Rectal smooth muscle tissue (tissue), 1 donor: ENCODE results near the gene GTF2IRD2.
"Not testable (repeated sequence)": the region's sequence is repeated elsewhere in the genome, so short reads cannot be mapped to it uniquely, and the experiment has no call there.

Source experiments
- H3K27ac ChIP-seq: one replicate; pipeline ENCODE4 v1.7.0; 2013; ENCODE audit warnings: low read depth, low read length, inconsistent platforms
- H3K27me3 ChIP-seq: one replicate; pipeline ENCODE4 v1.7.0; 2013; ENCODE audit warnings: low read length; ENCODE audit not compliant: control insufficient read depth, insufficient read depth
- H3K36me3 ChIP-seq: one replicate; pipeline ENCODE4 v1.7.0; 2013; ENCODE audit warnings: low read length; ENCODE audit not compliant: control insufficient read depth, insufficient read depth
- H3K4me1 ChIP-seq: one replicate; pipeline ENCODE4 v1.7.0; 2013; ENCODE audit warnings: low read length; ENCODE audit not compliant: control insufficient read depth, insufficient read depth
- H3K4me3 ChIP-seq: one replicate; pipeline ENCODE4 v1.7.0; 2013; ENCODE audit warnings: low read length
- H3K9ac ChIP-seq: one replicate; pipeline ENCODE4 v1.7.0; 2013; ENCODE audit warnings: low read length

GTF2IRD2 gene

DNA sequence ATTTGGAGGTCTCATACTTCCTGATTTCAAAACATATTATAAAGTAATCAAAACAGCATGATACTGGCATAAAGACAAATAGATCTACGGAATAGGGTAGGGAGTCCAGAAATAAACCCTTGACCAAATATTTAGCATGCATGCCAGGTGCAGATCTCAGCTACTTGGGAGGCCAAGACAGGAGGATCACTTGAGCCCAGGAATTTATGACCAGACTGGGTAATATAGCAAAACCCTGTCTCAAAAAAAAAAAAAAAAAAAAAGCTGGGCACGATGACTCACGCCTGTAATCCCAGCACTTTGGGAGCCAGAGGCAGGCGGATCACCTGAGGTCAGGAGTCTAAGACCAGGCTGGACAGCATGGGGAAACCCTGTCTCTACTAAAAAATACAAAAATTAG lies 21.4 kb downstream of the GTF2IRD2 start:
- H3K4me1 ChIP-seq, H3K27me3 ChIP-seq, H3K27ac ChIP-seq, H3K36me3 ChIP-seq, H3K9ac ChIP-seq, H3K4me3 ChIP-seq: not testable (repeated sequence)

DNA sequence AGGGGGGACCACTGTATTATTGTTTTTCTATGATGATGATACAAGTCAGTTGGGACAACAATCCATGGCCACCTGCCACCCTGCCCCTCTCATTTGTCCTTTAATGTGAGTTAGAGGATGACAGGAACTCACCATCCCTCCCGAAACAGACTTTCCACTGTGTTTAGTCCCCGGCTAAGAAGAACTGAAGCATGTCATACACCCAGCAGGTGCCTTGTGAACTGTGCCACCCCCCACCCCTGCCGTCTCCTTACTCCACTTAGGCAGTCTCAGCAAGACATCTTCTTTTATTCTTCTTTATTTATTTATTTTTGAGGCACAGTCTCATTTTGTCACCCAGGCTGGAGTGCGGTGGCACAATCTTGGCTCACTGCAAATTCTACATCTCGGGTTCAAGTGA lies 30.1 kb downstream of the GTF2IRD2 start:
- H3K27ac ChIP-seq, H3K4me1 ChIP-seq, H3K36me3 ChIP-seq, H3K9ac ChIP-seq, H3K27me3 ChIP-seq, H3K4me3 ChIP-seq: not testable (repeated sequence)

DNA sequence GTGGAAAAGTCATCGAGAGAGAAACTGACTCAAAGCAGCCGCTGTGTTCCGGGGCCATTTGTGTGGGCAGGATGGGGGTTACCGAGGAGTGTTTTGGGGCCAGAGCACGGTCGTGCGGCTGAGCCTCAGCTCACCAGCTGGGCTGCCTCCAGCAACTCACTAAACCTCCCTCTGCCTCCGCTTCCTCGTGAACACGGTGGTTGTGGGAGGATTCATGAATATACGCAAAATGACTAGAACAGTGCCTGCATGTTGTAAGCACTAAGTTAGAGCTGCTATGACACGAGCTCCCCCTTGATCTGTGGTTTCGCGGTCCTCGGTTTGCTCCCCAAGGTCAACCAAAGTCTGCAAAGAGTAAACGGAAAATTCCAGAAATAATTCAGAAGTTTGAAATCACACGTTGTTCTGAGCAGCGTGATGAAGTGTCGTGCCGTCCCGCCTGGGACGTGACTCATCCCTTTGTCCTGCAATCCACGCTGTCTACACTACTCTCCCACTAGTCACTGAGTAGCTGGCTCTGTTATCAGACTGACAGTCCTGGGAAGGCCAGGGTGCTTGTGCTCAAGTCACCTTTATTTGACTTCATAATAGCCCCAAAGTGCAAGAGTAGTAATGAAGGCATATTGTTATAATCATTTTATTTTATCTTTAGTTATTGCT lies 31.1 kb downstream of the GTF2IRD2 start:
- H3K4me3 ChIP-seq, H3K27ac ChIP-seq, H3K4me1 ChIP-seq, H3K9ac ChIP-seq, H3K36me3 ChIP-seq, H3K27me3 ChIP-seq: not testable (repeated sequence)

DNA sequence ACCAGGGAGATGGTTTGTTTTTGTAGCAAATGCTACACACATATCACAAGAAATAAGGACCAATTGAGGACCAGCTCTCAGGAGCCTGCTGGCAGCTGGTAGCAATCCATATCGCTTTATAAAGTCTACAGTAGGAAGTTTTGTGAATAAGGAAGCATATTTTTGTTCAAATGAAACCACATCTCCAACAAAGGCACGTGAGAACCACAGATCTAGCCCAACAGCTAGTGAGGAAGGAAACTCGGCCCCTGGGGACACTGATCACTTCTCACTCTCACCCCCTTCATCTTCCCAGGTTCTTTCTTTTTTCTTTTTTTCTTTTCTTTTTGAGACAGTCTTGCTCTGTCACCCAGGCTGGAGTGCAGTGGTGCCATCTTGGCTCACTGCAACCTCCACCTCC lies 35.5 kb downstream of the GTF2IRD2 start:
- not testable (repeated sequence) for H3K27me3 ChIP-seq, H3K27ac ChIP-seq, H3K36me3 ChIP-seq, H3K4me1 ChIP-seq, H3K9ac ChIP-seq, H3K4me3 ChIP-seq

DNA sequence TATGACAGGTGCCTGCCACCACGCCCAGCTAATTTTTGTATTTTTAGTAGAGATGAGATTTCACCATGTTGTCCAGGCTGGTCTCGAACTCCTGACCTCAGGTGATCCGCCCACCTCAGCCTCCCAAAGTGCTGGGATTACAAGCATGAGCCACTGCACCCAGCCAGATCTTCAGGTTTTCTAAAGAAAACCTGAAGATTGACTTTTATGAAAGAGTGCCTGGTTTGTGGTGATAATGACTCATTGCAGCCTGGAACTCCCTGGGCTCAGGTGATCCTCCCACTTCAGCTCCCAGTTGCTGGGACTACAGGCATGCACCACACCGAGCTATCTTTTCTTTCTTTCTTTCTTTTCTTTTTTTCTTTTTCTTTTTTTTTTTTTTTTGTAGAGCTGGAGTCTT lies 52.8 kb downstream of the GTF2IRD2 start:
- not testable (repeated sequence) for H3K27me3 ChIP-seq, H3K36me3 ChIP-seq, H3K27ac ChIP-seq, H3K4me3 ChIP-seq, H3K9ac ChIP-seq, H3K4me1 ChIP-seq

DNA sequence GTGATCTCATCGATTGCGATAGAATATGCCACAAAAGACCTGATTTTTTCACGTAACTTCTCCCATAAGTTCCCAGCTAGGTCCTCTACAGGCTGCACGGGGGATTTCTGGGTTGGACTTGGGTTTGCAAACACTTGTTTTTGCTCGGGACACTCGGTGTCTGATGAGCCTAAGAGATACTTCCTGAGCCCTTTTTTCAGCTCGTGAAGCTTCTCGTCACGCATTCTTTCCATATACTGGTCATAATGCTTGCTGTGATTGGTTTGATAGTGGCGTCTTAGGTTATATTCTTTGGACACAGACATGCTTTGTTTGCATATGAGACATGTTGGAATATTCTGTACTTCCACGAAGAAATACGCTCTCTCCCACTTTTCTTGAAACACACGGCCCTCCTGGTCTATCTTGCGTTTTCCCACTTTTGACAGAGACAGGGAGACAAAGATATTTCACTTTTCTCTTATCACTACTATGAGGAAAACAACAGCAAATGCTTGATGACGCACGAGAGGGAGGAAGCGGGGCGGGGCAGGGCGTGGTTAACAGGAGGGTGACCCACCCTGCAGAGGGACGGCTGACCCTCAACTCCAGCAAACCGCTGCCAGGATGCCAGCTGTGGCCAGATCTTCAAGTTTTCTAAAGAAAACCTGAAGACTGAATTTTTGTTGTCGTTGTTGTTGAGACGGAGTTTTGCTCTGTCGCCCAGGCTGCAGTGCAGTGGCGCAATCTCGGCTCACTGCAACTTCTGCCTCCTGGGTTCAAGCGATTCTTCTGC lies 53.4 kb downstream of the GTF2IRD2 start:
- not testable (repeated sequence) for H3K9ac ChIP-seq, H3K27me3 ChIP-seq, H3K36me3 ChIP-seq, H3K4me1 ChIP-seq, H3K4me3 ChIP-seq, H3K27ac ChIP-seq

DNA sequence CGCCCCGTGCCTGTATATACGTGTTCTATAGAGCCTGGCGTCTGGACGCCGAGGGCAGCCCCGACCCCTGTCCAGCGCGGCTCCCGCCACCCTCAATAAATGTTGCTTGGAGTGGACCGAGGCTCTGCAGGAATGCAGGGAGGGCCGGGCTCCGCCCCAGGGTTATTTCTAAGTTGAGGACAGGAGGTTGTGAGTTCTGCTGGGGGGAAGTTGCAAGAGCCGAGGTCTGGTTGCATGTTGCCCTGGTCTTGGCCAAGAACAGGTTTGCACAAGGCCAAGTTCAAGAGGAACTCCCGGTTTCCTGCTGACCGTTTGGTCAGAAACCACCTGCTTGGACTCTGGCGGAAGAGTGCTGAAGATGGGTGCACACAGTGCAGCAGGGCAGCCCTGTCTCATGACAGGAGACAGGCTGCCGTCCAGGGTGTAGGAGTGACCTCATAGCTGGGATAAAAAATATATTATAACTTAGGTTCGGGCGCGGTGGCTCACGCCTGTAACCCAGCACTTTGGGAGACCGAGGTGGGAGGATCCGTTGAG lies 62.1 kb downstream of the GTF2IRD2 start:
- not testable (repeated sequence) for H3K9ac ChIP-seq, H3K4me1 ChIP-seq, H3K4me3 ChIP-seq, H3K27me3 ChIP-seq, H3K27ac ChIP-seq, H3K36me3 ChIP-seq

DNA sequence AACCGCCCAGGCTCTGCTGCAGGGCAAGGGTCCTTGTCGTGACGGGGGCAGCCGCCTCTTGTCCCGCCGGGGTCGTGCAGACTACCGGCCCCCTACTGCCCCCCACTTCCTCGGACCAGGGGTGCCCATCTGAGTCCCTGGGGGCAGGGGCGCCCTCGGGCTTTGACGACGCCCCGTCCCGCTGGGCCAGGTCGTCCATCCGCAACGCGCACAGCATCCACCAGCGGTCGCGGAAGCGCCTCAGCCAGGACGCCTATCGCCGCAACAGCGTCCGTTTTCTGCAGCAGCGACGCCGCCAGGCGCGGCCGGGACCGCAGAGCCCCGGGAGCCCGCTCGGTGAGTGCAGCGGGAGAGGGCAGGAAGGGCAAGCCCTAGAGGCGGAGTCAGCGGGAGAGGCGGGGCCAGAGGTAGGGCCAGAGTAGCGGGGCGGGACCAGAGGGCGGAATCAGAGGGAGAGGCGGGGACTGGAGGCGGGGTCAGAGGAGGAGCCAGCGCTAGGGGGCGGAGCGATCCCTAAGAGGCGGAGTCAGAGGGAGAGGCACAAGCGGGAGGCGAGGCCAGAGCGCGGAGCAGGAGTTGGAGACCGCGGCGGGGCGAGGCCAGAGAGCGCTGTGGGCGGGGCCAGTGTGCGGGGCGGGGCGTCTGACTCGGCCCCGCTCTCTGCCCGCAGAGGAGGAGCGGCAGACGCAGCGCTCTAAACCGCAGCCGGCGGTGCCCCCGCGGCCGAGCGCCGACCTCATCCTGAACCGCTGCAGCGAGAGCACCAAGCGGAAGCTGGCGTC lies 62.8 kb downstream of the GTF2IRD2 start:
- H3K4me1 ChIP-seq, H3K27me3 ChIP-seq, H3K4me3 ChIP-seq, H3K27ac ChIP-seq, H3K9ac ChIP-seq, H3K36me3 ChIP-seq: not testable (repeated sequence)

DNA sequence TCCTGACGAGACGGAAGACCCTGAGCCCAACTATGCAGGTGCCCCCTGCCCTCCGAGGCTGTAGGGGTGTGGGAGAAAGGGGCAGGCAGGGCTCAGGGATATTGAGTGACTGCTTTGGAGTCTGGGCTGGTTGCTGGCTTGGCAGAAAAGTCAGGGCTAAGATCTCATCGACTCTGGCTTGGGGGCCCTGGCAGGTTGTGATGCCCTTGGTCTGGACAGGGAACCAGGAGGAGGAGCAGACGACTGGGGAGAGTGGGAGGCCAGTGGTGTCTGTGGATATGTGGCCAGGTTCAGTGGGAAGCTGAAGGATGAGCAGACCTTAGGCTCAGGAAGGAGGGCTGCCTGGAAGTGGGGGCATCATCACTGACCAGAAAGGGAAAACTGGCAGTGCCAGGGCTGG lies 67.8 kb downstream of the GTF2IRD2 start:
- H3K27ac ChIP-seq, H3K4me3 ChIP-seq, H3K9ac ChIP-seq, H3K36me3 ChIP-seq, H3K4me1 ChIP-seq, H3K27me3 ChIP-seq: not testable (repeated sequence)

DNA sequence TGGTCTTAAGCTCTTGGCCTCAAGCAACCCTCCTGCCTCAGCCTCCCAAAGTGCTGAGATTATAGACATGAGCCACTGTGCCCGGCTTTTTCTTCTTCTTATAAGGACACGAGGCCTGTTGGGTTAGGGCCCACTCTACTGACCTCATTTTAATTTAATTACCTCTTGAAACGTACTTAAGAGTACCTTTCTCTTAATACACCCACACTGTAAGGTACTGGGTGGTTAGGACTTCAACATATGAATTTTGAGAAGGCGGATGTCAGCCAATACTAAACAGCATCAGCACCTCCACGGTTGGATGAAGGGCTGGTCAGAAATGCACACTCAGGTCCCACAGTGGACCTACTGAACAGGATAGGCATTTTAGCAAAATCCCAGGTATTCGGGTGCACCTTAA lies 69.7 kb downstream of the GTF2IRD2 start:
- not testable (repeated sequence) for H3K36me3 ChIP-seq, H3K27me3 ChIP-seq, H3K27ac ChIP-seq, H3K4me1 ChIP-seq, H3K4me3 ChIP-seq, H3K9ac ChIP-seq

DNA sequence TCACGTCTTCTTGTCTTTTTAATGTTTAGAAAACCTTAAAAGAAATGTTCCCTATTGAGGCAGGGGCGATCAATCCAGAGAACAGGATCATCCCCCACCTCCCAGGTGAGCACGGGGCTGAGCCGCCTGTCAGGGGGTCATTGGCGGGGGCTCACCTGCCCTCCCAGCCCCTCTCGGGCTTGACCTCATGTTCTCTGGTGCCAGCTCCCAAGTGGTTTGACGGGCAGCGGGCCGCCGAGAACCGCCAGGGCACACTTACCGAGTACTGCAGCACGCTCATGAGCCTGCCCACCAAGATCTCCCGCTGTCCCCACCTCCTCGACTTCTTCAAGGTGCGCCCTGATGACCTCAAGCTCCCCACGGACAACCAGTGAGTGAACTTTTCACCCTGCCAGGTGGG lies 72.4 kb downstream of the GTF2IRD2 start:
- H3K9ac ChIP-seq, H3K36me3 ChIP-seq: not testable (repeated sequence)

DNA sequence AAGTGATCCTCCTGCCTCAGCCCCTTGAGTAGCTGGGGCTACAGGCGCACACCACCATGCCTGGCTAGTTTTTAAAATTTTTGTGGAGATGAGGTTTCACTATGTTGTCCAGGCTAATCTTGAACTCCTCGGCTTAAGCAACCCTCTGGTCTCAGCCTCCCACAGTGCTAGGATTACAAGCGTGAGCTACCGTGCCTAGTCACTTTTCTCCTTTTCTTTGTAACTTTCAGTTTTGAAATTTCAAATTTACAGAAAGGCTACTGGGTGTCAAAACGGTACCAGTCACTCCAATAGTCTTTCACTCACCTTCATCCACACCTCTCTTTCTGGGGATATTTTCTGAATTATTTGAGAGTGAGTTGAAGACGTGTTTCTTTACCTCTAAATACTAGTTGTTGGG lies 76.3 kb downstream of the GTF2IRD2 start:
- not testable (repeated sequence) for H3K27me3 ChIP-seq, H3K36me3 ChIP-seq, H3K4me1 ChIP-seq, H3K27ac ChIP-seq, H3K9ac ChIP-seq, H3K4me3 ChIP-seq

More for the DNA sequence above, 72.4 kb downstream of the GTF2IRD2 start:
- H3K27me3 ChIP-seq, H3K4me1 ChIP-seq, H3K4me3 ChIP-seq, H3K27ac ChIP-seq: not testable (repeated sequence)
